ENCODE results near the gene PFKL. TPM values are rescaled to one million over a fixed set of nuclear protein-coding genes. Genes with fewer than 3 reads are reported as not detected.
A peak's percentile ranks its signal among the peaks of the same experiment; 100 is the strongest.
"Not testable (repeated sequence)": the region's sequence is repeated elsewhere in the genome, so short reads cannot be mapped to it uniquely, and the experiment has no call there.

The PFKL gene
- total and polyA plus RNA-seq, 9 donors, result 51.6 to 84.4 (median 65.3) TPM

- DNase-seq, result peak; percentile 59
- no peaks in the 10 kb centered on the region for H3K9me3 ChIP-seq (replicated peaks; ENCODE audit: control insufficient read depth, low read depth, low read length)
- H3K27ac ChIP-seq (ENCODE audit: low read length), result no peak overlapping the region
- peaks cover 19% of the 10 kb centered on the region for H3K4me1 ChIP-seq (ENCODE audit: control insufficient read depth, insufficient read depth, low read length)
- no peaks in the 10 kb centered on the region for H3K27me3 ChIP-seq (ENCODE audit: control insufficient read depth, insufficient read depth, low read length)
- H3K36me3 ChIP-seq (ENCODE audit: control insufficient read depth, insufficient read depth, low read length), result peaks cover 53% of the 10 kb centered on the region
- H3K4me3 ChIP-seq (ENCODE audit: low read length), result no peak overlapping the region
- 49% methylated on average over 44 of the region's 45 CpGs for WGBS (ENCODE audit: insufficient coverage)
Measured at GRCh38 chr21:44333509-44334328, 33.9 kb downstream of the PFKL start.

- Histone ChIP-seq H3K4me3 (ENCODE audit: low read length) (no peak overlapping the region), H3K9me3 (replicated peaks; ENCODE audit: control insufficient read depth, low read depth, low read length) (no peaks in the 10 kb centered on the region), H3K4me1 (ENCODE audit: control insufficient read depth, insufficient read depth, low read length) (peaks cover 19% of the 10 kb centered on the region), H3K36me3 (ENCODE audit: control insufficient read depth, insufficient read depth, low read length) (peaks cover 48% of the 10 kb centered on the region), H3K27me3 (ENCODE audit: control insufficient read depth, insufficient read depth, low read length) (no peaks in the 10 kb centered on the region), H3K27ac (ENCODE audit: low read length) (no peak overlapping the region)
- 93% methylated on average over 14 of the region's 26 CpGs for WGBS (ENCODE audit: insufficient coverage)
- no peak for DNase-seq
Measured at GRCh38 chr21:44334329-44335030, 34.6 kb downstream of the PFKL start.

GRCh38 chr21:44335266-44336059 lies 35.6 kb downstream of the PFKL start:
- no peak for DNase-seq
- peaks cover 28% of the 10 kb centered on the region for H3K4me1 ChIP-seq (ENCODE audit: control insufficient read depth, insufficient read depth, low read length)
- no peaks in the 10 kb centered on the region for H3K27me3 ChIP-seq (ENCODE audit: control insufficient read depth, insufficient read depth, low read length)
- no peak overlapping the region for H3K27ac ChIP-seq (ENCODE audit: low read length)
- 93% methylated on average over 19 of the region's 24 CpGs for WGBS (ENCODE audit: insufficient coverage)
- H3K4me3 ChIP-seq (ENCODE audit: low read length), result no peak overlapping the region
- peaks cover 44% of the 10 kb centered on the region for H3K36me3 ChIP-seq (ENCODE audit: control insufficient read depth, insufficient read depth, low read length)
- H3K9me3 ChIP-seq (replicated peaks; ENCODE audit: control insufficient read depth, low read depth, low read length), result no peaks in the 10 kb centered on the region

- H3K9me3 ChIP-seq (replicated peaks; ENCODE audit: control insufficient read depth, low read depth, low read length), result no peaks in the 10 kb centered on the region
- H3K4me3 ChIP-seq (ENCODE audit: low read length), result no peak overlapping the region
- peaks cover 28% of the 10 kb centered on the region for H3K4me1 ChIP-seq (ENCODE audit: control insufficient read depth, insufficient read depth, low read length)
- WGBS (ENCODE audit: insufficient coverage), result 40% methylated on average over 1 of the region's 3 CpGs
- H3K27me3 ChIP-seq (ENCODE audit: control insufficient read depth, insufficient read depth, low read length), result no peaks in the 10 kb centered on the region
- peak; percentile 64 for DNase-seq
- peaks cover 31% of the 10 kb centered on the region for H3K36me3 ChIP-seq (ENCODE audit: control insufficient read depth, insufficient read depth, low read length)
- no peak overlapping the region for H3K27ac ChIP-seq (ENCODE audit: low read length)
Measured at GRCh38 chr21:44337449-44337848, 37.6 kb downstream of the PFKL start.

GRCh38 chr21:44337941-44338895 lies 38.4 kb downstream of the PFKL start:
- H3K27ac ChIP-seq (ENCODE audit: low read length), result peak overlapping the region; percentile 90
- peak; percentile 86 for DNase-seq
- H3K36me3 ChIP-seq (ENCODE audit: control insufficient read depth, insufficient read depth, low read length), result peaks cover 24% of the 10 kb centered on the region
- no peaks in the 10 kb centered on the region for H3K9me3 ChIP-seq (replicated peaks; ENCODE audit: control insufficient read depth, low read depth, low read length)
- WGBS (ENCODE audit: insufficient coverage), result 6% methylated on average over 14 of the region's 47 CpGs
- H3K4me1 ChIP-seq (ENCODE audit: control insufficient read depth, insufficient read depth, low read length), result peaks cover 26% of the 10 kb centered on the region
- H3K27me3 ChIP-seq (ENCODE audit: control insufficient read depth, insufficient read depth, low read length), result no peaks in the 10 kb centered on the region
- peak overlapping the region; percentile 42 for H3K4me3 ChIP-seq (ENCODE audit: low read length)

- Histone ChIP-seq H3K4me1 (ENCODE audit: control insufficient read depth, insufficient read depth, low read length) (peaks cover 17% of the 10 kb centered on the region), H3K27ac (ENCODE audit: low read length) (peak within 1 kb of the TSS; percentile 95), H3K4me3 (ENCODE audit: low read length) (peak within 1 kb of the TSS; percentile 82), H3K36me3 (ENCODE audit: control insufficient read depth, insufficient read depth, low read length) (peaks cover 24% of the 10 kb centered on the region), H3K27me3 (ENCODE audit: control insufficient read depth, insufficient read depth, low read length) (no peaks in the 10 kb centered on the region), H3K9me3 (replicated peaks; ENCODE audit: control insufficient read depth, low read depth, low read length) (no peaks in the 10 kb centered on the region)
- DNase-seq, result peak; percentile 98
- under 1% methylated on average over 68 of the region's 90 CpGs for WGBS (ENCODE audit: insufficient coverage)
Measured at GRCh38 chr21:44338971-44339910, 39.4 kb downstream of the PFKL start, which contains the start of gene CFAP410. TSS of gene CFAP410 (minus strand) at chr21:44339390. CDS start at chr21:44339194, 196 bp downstream.

- H3K9me3 ChIP-seq (replicated peaks; ENCODE audit: control insufficient read depth, low read depth, low read length); DNase-seq; H3K27me3 ChIP-seq (ENCODE audit: control insufficient read depth, insufficient read depth, low read length); H3K4me3 ChIP-seq (ENCODE audit: low read length); H3K27ac ChIP-seq (ENCODE audit: low read length); H3K36me3 ChIP-seq (ENCODE audit: control insufficient read depth, insufficient read depth, low read length): not testable (repeated sequence)
- 77% methylated on average over 10 of the region's 12 CpGs for WGBS (ENCODE audit: insufficient coverage)
- peaks cover 17% of the 10 kb centered on the region for H3K4me1 ChIP-seq (ENCODE audit: control insufficient read depth, insufficient read depth, low read length)
Measured at GRCh38 chr21:44341726-44342458, 42.0 kb downstream of the PFKL start.

GRCh38 chr21:44342981-44343380 lies 43.1 kb downstream of the PFKL start:
- H3K27ac ChIP-seq (ENCODE audit: low read length); H3K9me3 ChIP-seq (replicated peaks; ENCODE audit: control insufficient read depth, low read depth, low read length); DNase-seq; H3K36me3 ChIP-seq (ENCODE audit: control insufficient read depth, insufficient read depth, low read length); H3K4me3 ChIP-seq (ENCODE audit: low read length); H3K27me3 ChIP-seq (ENCODE audit: control insufficient read depth, insufficient read depth, low read length): not testable (repeated sequence)
- peaks cover 15% of the 10 kb centered on the region for H3K4me1 ChIP-seq (ENCODE audit: control insufficient read depth, insufficient read depth, low read length)
- 93% methylated on average over 6 of the region's 8 CpGs for WGBS (ENCODE audit: insufficient coverage)

Data from muscle of leg (tissue), 11 donors.